HFFc6 (cell line): Measurements from ENCODE around the gene IKZF4. TPM values are rescaled to one million over a fixed set of nuclear protein-coding genes. Genes with fewer than 3 reads are reported as not detected.
"Not testable (repeated sequence)": the region's sequence is repeated elsewhere in the genome, so short reads cannot be mapped to it uniquely, and the experiment has no call there.

ENCODE experiments used
- DNase-seq: peaks from one replicate; pipeline ENCODE4 v3.0.0-alpha.2; 2018
- H3K27ac Mint-ChIP-seq: 2 replicates; pipeline ENCODE4 v1.8.0; 2020; ENCODE audit warnings: mild to moderate bottlenecking, mixed read lengths
- H3K27me3 Mint-ChIP-seq: 2 replicates; pipeline ENCODE4 v1.8.0; 2021; ENCODE audit warnings: mild to moderate bottlenecking, moderate library complexity, mixed read lengths; ENCODE audit not compliant: insufficient read depth
- H3K36me3 Mint-ChIP-seq: 2 replicates; pipeline ENCODE4 v1.8.0; 2021; ENCODE audit warnings: low read depth, mixed read lengths
- H3K4me1 Mint-ChIP-seq: 2 replicates; pipeline ENCODE4 v1.8.0; 2020; ENCODE audit warnings: low read depth, mixed read lengths
- H3K4me3 Mint-ChIP-seq: 2 replicates; pipeline ENCODE4 v1.8.0; 2020; ENCODE audit warnings: mild to moderate bottlenecking, moderate library complexity, mixed read lengths
- H3K9me3 Mint-ChIP-seq: 2 replicates; pipeline ENCODE4 v1.8.0; 2020; ENCODE audit warnings: mild to moderate bottlenecking, mixed read lengths
- total RNA-seq, 6 experiments: library from RNA; stranded (reverse); fragmentation: NEBNext Ultra II Directional; extraction: Animal tissue kit (Norgen Biotek cat#: 25700); gene quantifications; 2 replicates in 1 of 6; 3 replicates in 5 of 6; pipeline ENCODE4 v1.2.3, GENCODE V29; 2021
- TF ChIP-seq, protein P1 (sequence below): fragments of 200-600 bp; sonication (generic); IDR thresholded peaks from 2 replicates; pipeline ENCODE4 v1.5.0; 2021; ENCODE audit warnings: antibody characterized with exemption, mild to moderate bottlenecking

IKZF4 gene
- total RNA-seq, 6 experiments from 2014 or later, result 5.2 to 7.2 (median 5.9) TPM

- DNase-seq, result no peak
- Mint-ChIP-seq H3K9me3 (no peaks in the 10 kb centered on the region; the same call in 1 of the 2 replicates), H3K36me3 (no peaks in the 10 kb centered on the region), H3K27me3 (no peaks in the 10 kb centered on the region), H3K27ac (peak overlapping the region; percentile 45; the same call in 1 of the 2 replicates), H3K4me3 (no peak overlapping the region), H3K4me1 (peaks cover 30% of the 10 kb centered on the region)
- TF ChIP-seq, protein P1, sequence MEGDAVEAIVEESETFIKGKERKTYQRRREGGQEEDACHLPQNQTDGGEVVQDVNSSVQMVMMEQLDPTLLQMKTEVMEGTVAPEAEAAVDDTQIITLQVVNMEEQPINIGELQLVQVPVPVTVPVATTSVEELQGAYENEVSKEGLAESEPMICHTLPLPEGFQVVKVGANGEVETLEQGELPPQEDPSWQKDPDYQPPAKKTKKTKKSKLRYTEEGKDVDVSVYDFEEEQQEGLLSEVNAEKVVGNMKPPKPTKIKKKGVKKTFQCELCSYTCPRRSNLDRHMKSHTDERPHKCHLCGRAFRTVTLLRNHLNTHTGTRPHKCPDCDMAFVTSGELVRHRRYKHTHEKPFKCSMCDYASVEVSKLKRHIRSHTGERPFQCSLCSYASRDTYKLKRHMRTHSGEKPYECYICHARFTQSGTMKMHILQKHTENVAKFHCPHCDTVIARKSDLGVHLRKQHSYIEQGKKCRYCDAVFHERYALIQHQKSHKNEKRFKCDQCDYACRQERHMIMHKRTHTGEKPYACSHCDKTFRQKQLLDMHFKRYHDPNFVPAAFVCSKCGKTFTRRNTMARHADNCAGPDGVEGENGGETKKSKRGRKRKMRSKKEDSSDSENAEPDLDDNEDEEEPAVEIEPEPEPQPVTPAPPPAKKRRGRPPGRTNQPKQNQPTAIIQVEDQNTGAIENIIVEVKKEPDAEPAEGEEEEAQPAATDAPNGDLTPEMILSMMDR, result no peak
Measured at GRCh38 chr12:56062996-56063395, 42.2 kb downstream of the IKZF4 start.

GRCh38 chr12:56071648-56072047 is 50.8 kb downstream of the IKZF4 start:
- DNase-seq, result peak; percentile 72
- no peaks in the 10 kb centered on the region for H3K36me3 Mint-ChIP-seq
- H3K4me3 Mint-ChIP-seq, result no peak overlapping the region
- H3K9me3 Mint-ChIP-seq, result no peaks in the 10 kb centered on the region
- peaks cover 16% of the 10 kb centered on the region for H3K4me1 Mint-ChIP-seq
- no peaks in the 10 kb centered on the region for H3K27me3 Mint-ChIP-seq
- peak overlapping the region; percentile 52 for H3K27ac Mint-ChIP-seq
- TF ChIP-seq, protein P1, result no peak

GRCh38 chr12:56074396-56074795 is 53.6 kb downstream of the IKZF4 start:
- H3K4me1 Mint-ChIP-seq, result peaks cover 23% of the 10 kb centered on the region
- no peak for DNase-seq

GRCh38 chr12:56077966-56078365 is 57.1 kb downstream of the IKZF4 start:
- not testable (repeated sequence) for H3K27ac Mint-ChIP-seq, H3K4me3 Mint-ChIP-seq, H3K9me3 Mint-ChIP-seq, H3K4me1 Mint-ChIP-seq, H3K36me3 Mint-ChIP-seq, DNase-seq
- H3K27me3 Mint-ChIP-seq, result peaks cover 13% of the 10 kb centered on the region

More at GRCh38 chr12:56074396-56074795, 53.6 kb downstream of the IKZF4 start:
- H3K27me3 Mint-ChIP-seq, result no peaks in the 10 kb centered on the region
- TF ChIP-seq, protein P1, result no peak
- H3K36me3 Mint-ChIP-seq, result no peaks in the 10 kb centered on the region
- no peak overlapping the region for H3K4me3 Mint-ChIP-seq
- no peaks in the 10 kb centered on the region for H3K9me3 Mint-ChIP-seq
- no peak overlapping the region for H3K27ac Mint-ChIP-seq

DNA sequence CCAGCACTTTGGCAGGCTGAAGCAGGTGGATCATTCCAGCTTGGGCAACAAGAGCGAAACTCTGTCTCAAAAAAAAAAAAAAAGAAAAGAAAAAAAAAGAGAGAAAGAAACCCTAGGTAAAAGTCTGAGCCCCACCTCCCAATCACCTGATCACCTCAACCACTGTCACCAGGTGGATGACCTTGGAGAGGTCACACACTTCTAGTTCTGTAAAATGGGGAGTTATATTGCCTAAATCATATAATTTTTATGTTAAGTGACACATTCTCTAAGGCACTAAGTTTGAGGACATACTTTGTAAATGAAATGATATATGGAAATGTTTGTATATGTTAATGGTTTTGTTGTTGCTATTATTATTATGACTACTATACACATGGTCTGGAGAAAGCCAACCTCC is 57.6 kb downstream of the IKZF4 start:
- peak overlapping the region; percentile 90; the same call in 1 of the 2 replicates for H3K4me3 Mint-ChIP-seq
- peak overlapping the region; percentile 73; the same call in 1 of the 2 replicates for H3K27ac Mint-ChIP-seq
- H3K36me3 Mint-ChIP-seq, result no peaks in the 10 kb centered on the region
- H3K4me1 Mint-ChIP-seq, result peaks cover 7% of the 10 kb centered on the region
- TF ChIP-seq, protein P1, result no peak
- H3K27me3 Mint-ChIP-seq, result peaks cover 13% of the 10 kb centered on the region
- no peaks in the 10 kb centered on the region for H3K9me3 Mint-ChIP-seq
- DNase-seq, result no peak

DNA sequence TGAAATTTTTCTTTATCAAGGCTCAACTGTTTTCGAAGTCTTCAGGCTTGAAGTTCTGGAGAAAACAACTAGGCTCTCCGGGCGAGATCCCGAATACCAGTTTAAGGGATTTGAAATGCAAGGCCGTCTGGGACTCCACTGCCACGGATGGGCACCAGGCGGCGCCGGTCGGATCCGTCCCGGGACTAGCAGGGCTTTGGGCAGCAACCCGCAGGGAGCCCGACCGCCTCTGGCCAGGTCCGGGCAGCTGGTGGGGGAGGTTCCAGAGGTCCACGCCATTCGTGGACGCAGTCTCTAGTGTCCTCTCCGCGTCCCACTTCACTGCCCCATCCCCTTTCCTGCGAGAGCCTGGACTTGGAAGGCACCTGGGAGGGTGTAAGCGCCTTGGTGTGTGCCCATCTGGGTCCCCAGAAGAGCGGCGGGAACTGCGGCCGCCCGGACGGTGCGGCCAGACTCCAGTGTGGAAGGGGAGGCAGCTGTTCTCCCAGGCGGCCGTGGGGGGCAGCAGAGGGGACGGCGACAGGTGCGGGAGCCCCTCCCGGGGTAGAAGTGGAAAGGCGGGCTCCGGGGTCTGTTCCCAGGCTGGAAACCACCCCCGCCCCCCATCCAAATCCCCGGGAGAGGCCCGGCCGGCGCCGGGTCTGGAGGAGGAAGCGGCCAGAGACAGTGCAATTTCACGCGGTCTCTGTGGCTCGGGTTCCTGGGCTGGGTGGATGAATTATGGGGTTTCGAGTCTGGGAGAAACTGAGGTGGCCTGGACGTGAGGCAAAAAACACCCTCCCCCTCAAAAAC is 58.3 kb downstream of the IKZF4 start:
- Mint-ChIP-seq H3K27ac (peak overlapping the region; percentile 73), H3K4me1 (peaks cover 7% of the 10 kb centered on the region), H3K36me3 (no peaks in the 10 kb centered on the region), H3K9me3 (no peaks in the 10 kb centered on the region), H3K27me3 (peaks cover 13% of the 10 kb centered on the region), H3K4me3 (peak overlapping the region; percentile 90)
- DNase-seq, result peak; percentile 87
- TF ChIP-seq, protein P1, result peak; percentile 87
